ENCODE results near the gene KANTR.

The KANTR gene

GRCh38 chrX:53081925-53082772 lies 11.8 kb upstream of the KANTR start, which contains the start of gene TSPYL2:
TSS of gene TSPYL2 (plus strand) at chrX:53082367. CDS start at chrX:53082499, 132 bp downstream.
- peak; percentile 91 for DNase-seq

GRCh38 chrX:53082773-53083616 lies 10.9 kb upstream of the KANTR start:
- DNase-seq = no peak

- DNase-seq = no peak
Measured at GRCh38 chrX:53084043-53084570, 9.8 kb upstream of the KANTR start.

- no peak for DNase-seq
Measured at GRCh38 chrX:53084863-53085262, 9.1 kb upstream of the KANTR start.

- no peak for DNase-seq
Measured at GRCh38 chrX:53085661-53086229, 8.2 kb upstream of the KANTR start.

- no peak for DNase-seq
Measured at GRCh38 chrX:53086464-53086863, 7.5 kb upstream of the KANTR start.

GRCh38 chrX:53087388-53087831 lies 6.5 kb upstream of the KANTR start:
- DNase-seq = no peak

- DNase-seq = peak; percentile 84
Measured at GRCh38 chrX:53088136-53088974, 5.6 kb upstream of the KANTR start.

- DNase-seq = peak; percentile 76
Measured at GRCh38 chrX:53089224-53089842, 4.6 kb upstream of the KANTR start.

- DNase-seq = no peak
Measured at GRCh38 chrX:53089925-53090324, 4.0 kb upstream of the KANTR start.

- no peak for DNase-seq
Measured at GRCh38 chrX:53091354-53091753, 2.6 kb upstream of the KANTR start.

- DNase-seq = peak; percentile 76
Measured at GRCh38 chrX:53093177-53093655, 726 bp upstream of the KANTR start.

- DNase-seq = no peak
Measured at GRCh38 chrX:53094582-53094905, 602 bp downstream of the KANTR start.

- DNase-seq = no peak
Measured at GRCh38 chrX:53095796-53096195, 1.9 kb downstream of the KANTR start.

- no peak for DNase-seq
Measured at GRCh38 chrX:53114864-53115549, 21.1 kb downstream of the KANTR start.

GRCh38 chrX:53115550-53115874 lies 21.6 kb downstream of the KANTR start:
- DNase-seq = no peak

GRCh38 chrX:53116101-53116500 lies 22.2 kb downstream of the KANTR start:
- DNase-seq = no peak

GRCh38 chrX:53122013-53122412 lies 28.1 kb downstream of the KANTR start:
- no peak for DNase-seq

- DNase-seq = no peak
Measured at GRCh38 chrX:53125506-53125905, 31.6 kb downstream of the KANTR start.

- no peak for DNase-seq
Measured at GRCh38 chrX:53126377-53126776, 32.4 kb downstream of the KANTR start.

- no peak for DNase-seq
Measured at GRCh38 chrX:53128097-53128749, 34.3 kb downstream of the KANTR start.
